H1 (cell line): Measurements from ENCODE around the gene LRRC27. TPM values are rescaled to one million over a fixed set of nuclear protein-coding genes. Genes with fewer than 3 reads are reported as not detected.

Source experiments
- CTCF ChIA-PET: fragments of 300-600 bp; sonication (Branson Sonifier 250); formaldehyde crosslinking; loops from one replicate; lab custom pipeline; 2021; ENCODE audit not compliant: partially characterized antibody; lab: Charles Lee
- POLR2A ChIA-PET: fragments of 300-600 bp; sonication (Branson Sonifier 250); formaldehyde crosslinking; loops from one replicate; lab custom pipeline; 2021; ENCODE audit warnings: inconsistent platforms; ENCODE audit not compliant: partially characterized antibody; lab: Charles Lee
- DNase-seq, 2 experiments: peaks; one replicate each; pipeline versions ENCODE4 v3.0.0 to v3.0.0-alpha.2; 2010 to 2022; ENCODE audit warnings: low spot score in 2 of 2, low read depth in 1 of 2, mixed read lengths in 1 of 2
- FAIRE-seq: peaks from 2 replicates; lab custom pipeline; 2011; peaks lifted over from hg19 to GRCh38; lab: Jason Lieb, UNC
- H2AFZ ChIP-seq: 2 replicates; pipeline ENCODE4 v1.8.1; 2012; ENCODE audit warnings: low read length, inconsistent platforms
- H2AK5ac ChIP-seq: 2 replicates; pipeline ENCODE4 v1.6.1; 2013; ENCODE audit warnings: low read depth, low read length
- H2BK120ac ChIP-seq: replicated peaks from 2 replicates; pipeline ENCODE3; 2013; ENCODE audit warnings: low read depth, low read length, inconsistent platforms
- H2BK12ac ChIP-seq: 2 replicates; pipeline ENCODE4 v1.6.1; 2013; ENCODE audit warnings: low read depth, low read length
- H2BK15ac ChIP-seq: 2 replicates; pipeline ENCODE4 v1.6.1; 2013; ENCODE audit warnings: low read length
- H2BK20ac ChIP-seq: 2 replicates; pipeline ENCODE4 v1.6.1; 2013; ENCODE audit warnings: low read length
- H2BK5ac ChIP-seq: 2 replicates; pipeline ENCODE4 v1.6.1; 2013; ENCODE audit warnings: low read depth, low read length
- H3K14ac ChIP-seq: 2 replicates; pipeline ENCODE4 v1.6.1; 2013; ENCODE audit warnings: inconsistent platforms; ENCODE audit not compliant: insufficient read length
- H3K18ac ChIP-seq: 2 replicates; pipeline ENCODE4 v1.6.1; 2013; ENCODE audit warnings: low read length; ENCODE audit errors: extremely low read depth
- H3K23ac ChIP-seq: 2 replicates; pipeline ENCODE4 v1.6.1; 2013; ENCODE audit warnings: inconsistent platforms; ENCODE audit not compliant: insufficient read length
- H3K23me2 ChIP-seq: 2 replicates; pipeline ENCODE4 v1.6.1; 2013; ENCODE audit warnings: low read depth, low read length
- H3K27ac ChIP-seq: 2 replicates; pipeline ENCODE4 v1.6.1; 2011; ENCODE audit warnings: low read depth, low read length, inconsistent platforms
- H3K27me3 ChIP-seq, 4 experiments: replicated peaks in 1 of 4; 1 replicate in 1 of 4; 2 replicates in 3 of 4; pipeline versions ENCODE4 v1.6.1 to v1.8.1; 2011 to 2013; ENCODE audit warnings: low read length in 3 of 4, mild to moderate bottlenecking in 3 of 4, inconsistent platforms in 2 of 4, mixed read lengths in 2 of 4, moderate library complexity in 1 of 4; ENCODE audit not compliant: control insufficient read depth in 3 of 4, insufficient read depth in 3 of 4; ENCODE audit errors: extremely low read depth in 1 of 4
- H3K36me3 ChIP-seq, 4 experiments: 2 replicates each; pipeline versions ENCODE4 v1.6.1 to v1.8.1; 2011 to 2013; ENCODE audit warnings: mild to moderate bottlenecking in 4 of 4, low read length in 3 of 4, moderate library complexity in 2 of 4, control low read depth in 1 of 4, inconsistent platforms in 1 of 4; ENCODE audit not compliant: insufficient read depth in 4 of 4, control insufficient read depth in 2 of 4
- H3K4ac ChIP-seq: replicated peaks from 2 replicates; pipeline ENCODE3; 2013; ENCODE audit warnings: low read length, low read depth, mixed read lengths, inconsistent platforms; ENCODE audit not compliant: insufficient read length
- H3K4me1 ChIP-seq, 4 experiments: replicated peaks in 1 of 4; 1 replicate in 1 of 4; 2 replicates in 3 of 4; pipeline versions ENCODE4 v1.6.1 to v1.8.1; 2011 to 2013; ENCODE audit warnings: low read length in 3 of 4, inconsistent platforms in 2 of 4, mixed read lengths in 1 of 4; ENCODE audit not compliant: insufficient read depth in 4 of 4, control insufficient read depth in 3 of 4
- H3K4me2 ChIP-seq, 2 experiments: 2 replicates each; pipeline versions ENCODE4 v1.6.1 to v1.8.1; 2011 to 2013; ENCODE audit warnings: low read depth in 2 of 2, low read length in 2 of 2, control low read depth in 1 of 2, inconsistent platforms in 1 of 2, mild to moderate bottlenecking in 1 of 2; ENCODE audit not compliant: insufficient read depth in 1 of 2
- H3K4me3 ChIP-seq, 4 experiments: fragments of 200-600, 300-600 bp in 1 of 4; sonication (generic), shearing (Covaris generic), sonication (Bioruptor Twin) in 1 of 4; 2 replicates each; pipeline versions ENCODE4 v1.5.1 to v1.8.1; 2011 to 2016; ENCODE audit warnings: low read length in 4 of 4, low read depth in 3 of 4, control low read depth in 2 of 4, inconsistent platforms in 2 of 4, mild to moderate bottlenecking in 2 of 4, mixed read lengths in 1 of 4, moderate library complexity in 1 of 4; ENCODE audit not compliant: insufficient read depth in 2 of 4; ENCODE audit errors: extremely low read depth in 1 of 4
- H3K56ac ChIP-seq: replicated peaks from 2 replicates; pipeline ENCODE3; 2013; ENCODE audit warnings: low read depth, mild to moderate bottlenecking, mixed read lengths, low read length, inconsistent platforms; ENCODE audit not compliant: insufficient read length
- H3K79me1 ChIP-seq: 2 replicates; pipeline ENCODE4 v1.6.1; 2013; ENCODE audit warnings: low read depth, low read length, control low read depth
- H3K79me2 ChIP-seq, 2 experiments: 2 replicates each; pipeline versions ENCODE4 v1.6.1 to v1.8.1; 2012 to 2013; ENCODE audit warnings: low read length in 2 of 2, mild to moderate bottlenecking in 2 of 2, inconsistent platforms in 1 of 2; ENCODE audit not compliant: insufficient read depth in 2 of 2, control insufficient read depth in 1 of 2
- H3K9ac ChIP-seq, 4 experiments: replicated peaks in 1 of 4; 1 replicate in 1 of 4; 2 replicates in 3 of 4; pipeline versions ENCODE4 v1.6.1 to v1.8.1; 2011 to 2013; ENCODE audit warnings: low read depth in 3 of 4, low read length in 3 of 4, control low read depth in 2 of 4, mild to moderate bottlenecking in 2 of 4, moderate library complexity in 2 of 4, inconsistent platforms in 1 of 4; ENCODE audit errors: extremely low read depth in 1 of 4
- H3K9me3 ChIP-seq, 2 experiments: 2 replicates each; pipeline versions ENCODE4 v1.6.1 to v1.8.1; 2012 to 2013; ENCODE audit warnings: mild to moderate bottlenecking in 2 of 2, moderate library complexity in 2 of 2, control low read depth in 1 of 2, inconsistent platforms in 1 of 2, low read depth in 1 of 2, low read length in 1 of 2, mixed read lengths in 1 of 2; ENCODE audit not compliant: insufficient read depth in 2 of 2
- H4K20me1 ChIP-seq, 2 experiments: replicated peaks in 1 of 2; 2 replicates each; pipeline versions ENCODE3 to v1.8.1; 2011 to 2013; ENCODE audit warnings: inconsistent platforms in 2 of 2, low read length in 2 of 2, mild to moderate bottlenecking in 1 of 2; ENCODE audit not compliant: insufficient read depth in 2 of 2, control insufficient read depth in 1 of 2
- H4K5ac ChIP-seq: 2 replicates; pipeline ENCODE4 v1.6.1; 2013; ENCODE audit warnings: low read length, low read depth, mixed read lengths, inconsistent platforms; ENCODE audit not compliant: insufficient read length
- H4K8ac ChIP-seq: 2 replicates; pipeline ENCODE4 v1.8.0; 2013; ENCODE audit warnings: mild to moderate bottlenecking, moderate library complexity, low read length, inconsistent platforms; ENCODE audit not compliant: insufficient read depth; ENCODE audit errors: extremely low read depth
- H4K91ac ChIP-seq: replicated peaks from 2 replicates; pipeline ENCODE3; 2013; ENCODE audit warnings: low read length, mixed read lengths, inconsistent platforms; ENCODE audit not compliant: insufficient read length
- RAD21 ChIP-seq, 2 experiments: IDR thresholded peaks in 1 of 2; conservative IDR thresholded peaks in 1 of 2; 2 replicates each; pipeline ENCODE4 v1.6.1; 2011; ENCODE audit warnings: low read depth in 2 of 2, low read length in 2 of 2, improper control_type of control experiment in 1 of 2, inconsistent platforms in 1 of 2, mild to moderate bottlenecking in 1 of 2, moderate library complexity in 1 of 2
- WGBS, 2 experiments: shearing (Covaris generic) in 1 of 2; methylation state at CpG; one replicate each; pipeline versions ENCODE4 v1.1.6 to v1.1.7; 2013 to 2015; ENCODE audit warnings: low lambda C conversion rate in 2 of 2, mixed read lengths in 2 of 2, inconsistent platforms in 1 of 2, low coverage in 1 of 2, missing lambda C conversion rate in 1 of 2; ENCODE audit not compliant: insufficient replicate concordance in 2 of 2, insufficient coverage in 1 of 2, insufficient read length in 1 of 2; ENCODE audit errors: extremely low coverage in 1 of 2, missing lambda C conversion rate in 1 of 2; 5-methylcytosine and 5-hydroxymethylcytosine counted together
- polyA plus RNA-seq, 7 experiments: library from polyadenylated mRNA; depleted of rRNA in 3 of 7; stranded (reverse) in 5 of 7; unstranded in 2 of 7; fragments of >200 nt in 5 of 7; fragments of 200-250 nt in 2 of 7; gene quantifications; 1 replicate in 5 of 7; 2 replicates in 1 of 7; 4 replicates in 1 of 7; pipeline versions ENCODE4 v1.2.1 to v1.2.3, GENCODE V29; 2011 to 2013; ENCODE audit warnings: missing spikeins in 2 of 7, mixed read lengths in 2 of 7
- total RNA-seq: library from RNA; stranded (reverse); fragmentation: NEBNext Ultra II Directional; extraction: Animal tissue kit (Norgen Biotek cat#: 25700); gene quantifications from 2 replicates; pipeline ENCODE4 v1.2.1, GENCODE V29; 2021

LRRC27 gene
- total and polyA plus RNA-seq, 2 of the 8 experiments (the other 6 are each of a cell fraction or from before 2014, with no cell fraction given): 1.2 to 3.8 TPM

DNA sequence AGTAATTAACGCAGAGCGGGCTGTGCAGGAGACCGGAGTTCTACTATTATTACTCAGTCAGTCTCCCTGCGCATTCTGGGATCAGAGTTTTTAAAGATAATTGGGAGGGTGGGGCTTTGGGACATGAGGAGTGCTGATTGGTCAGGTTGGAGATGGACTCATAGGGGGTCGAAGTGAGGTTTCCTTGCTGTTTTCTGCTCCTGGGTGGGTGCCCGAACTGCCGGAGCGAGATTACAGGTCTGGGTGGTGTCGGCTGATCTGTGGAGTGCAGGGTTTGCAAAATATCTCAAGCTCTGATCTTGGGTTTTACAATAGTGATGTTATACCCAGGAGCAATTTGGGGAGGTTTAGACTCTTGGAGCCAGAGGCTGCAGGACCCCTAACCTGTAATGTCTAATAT lies 3.9 kb upstream of the LRRC27 start:
- Histone ChIP-seq H3K79me2 (peaks cover 4 to 34% of the 10 kb centered on the region in 2 experiments), H3K4ac (no peak overlapping the region), H3K79me1 (peaks cover 7% of the 10 kb centered on the region; the same call in 1 of the 2 replicates), H4K91ac (no peak overlapping the region), H3K36me3 (no peaks in the 10 kb centered on the region; a peak in 1 of 8 replicates), H3K4me1 (peaks cover 5 to 14% (median 6%) of the 10 kb centered on the region in 4 experiments), H3K56ac (no peak overlapping the region), H2BK15ac (no peak overlapping the region), H2BK5ac (no peak overlapping the region), H2AFZ (no peak overlapping the region), H3K27ac (no peak overlapping the region), H3K9me3 (no peaks in the 10 kb centered on the region), H3K18ac (no peak overlapping the region), H4K8ac (no peak overlapping the region), H2BK12ac (no peak overlapping the region), H3K23ac (no peak overlapping the region), H3K23me2 (peaks cover 9% of the 10 kb centered on the region), H3K4me2 (no peak overlapping the region; a peak in 1 of 4 replicates), H4K20me1 (peaks cover 0 to 2% of the 10 kb centered on the region in 2 experiments), H3K27me3 (0 out of 7 replicates have a peak, but pooled peaks cover 0 to 3% (median 0%) of the 10 kb centered on the region in 4 experiments), H2BK120ac (no peak overlapping the region), H2AK5ac (no peak overlapping the region), H3K4me3 (no peak overlapping the region), H3K9ac (no peak overlapping the region), H3K14ac (no peak overlapping the region), H4K5ac (no peak overlapping the region), H2BK20ac (no peak overlapping the region)
- DNase-seq (no peak), FAIRE-seq (no peak)
- 96% methylated on average over 9 of the region's 9 CpGs; no CpG with 5 or more reads in 1 of the 2 experiments for WGBS, 2 experiments
- POLR2A ChIA-PET: no interaction called here
- CTCF ChIA-PET: interaction anchor here (1.2 kb wide), 1 partner anchor 33 kb away, joined by 3 read pairs; no protein-coding TSS in a partner anchor
- no peak for TF ChIP-seq RAD21 (IDR thresholded peaks at IDR 0.05 in 1 of 2, conservative IDR thresholded peaks at IDR 0.05 in 1 of 2; ENCODE audit: low read depth in 2 of 2, low read length in 2 of 2)
